HCT116 (cell line): ENCODE data around the gene GJB6.

Experiments used
- EGR1 ChIP-seq: IDR thresholded peaks from 2 replicates; pipeline ENCODE4 v1.6.1; 2012; ENCODE audit warnings: low read depth
- POLR2A ChIP-seq: IDR thresholded peaks from 2 replicates; pipeline ENCODE4 v1.7.0; 2011; ENCODE audit warnings: borderline replicate concordance; ENCODE audit not compliant: insufficient read depth, insufficient read length; ENCODE audit errors: extremely low read depth
- POLR2AphosphoS5 ChIP-seq: IDR thresholded peaks from 2 replicates; pipeline ENCODE4 v1.6.1; 2011; ENCODE audit warnings: mild to moderate bottlenecking, low read depth, low read length, moderate library complexity
- TF ChIP-seq, protein P1 (sequence below), 3 experiments: fragments of 200-600 bp in 1 of 3; sonication (generic) in 1 of 3; IDR thresholded peaks in 2 of 3; conservative IDR thresholded peaks in 1 of 3; 2 replicates each; pipeline ENCODE4 v1.5.1; 2012 to 2017; ENCODE audit warnings: low read depth in 2 of 3, low read length in 2 of 3, antibody characterized with exemption in 1 of 3, borderline replicate concordance in 1 of 3, control low read depth in 1 of 3, mild to moderate bottlenecking in 1 of 3, mixed read lengths in 1 of 3, mixed run types in 1 of 3, moderate library complexity in 1 of 3; ENCODE audit not compliant: insufficient read depth in 1 of 3

DNA sequence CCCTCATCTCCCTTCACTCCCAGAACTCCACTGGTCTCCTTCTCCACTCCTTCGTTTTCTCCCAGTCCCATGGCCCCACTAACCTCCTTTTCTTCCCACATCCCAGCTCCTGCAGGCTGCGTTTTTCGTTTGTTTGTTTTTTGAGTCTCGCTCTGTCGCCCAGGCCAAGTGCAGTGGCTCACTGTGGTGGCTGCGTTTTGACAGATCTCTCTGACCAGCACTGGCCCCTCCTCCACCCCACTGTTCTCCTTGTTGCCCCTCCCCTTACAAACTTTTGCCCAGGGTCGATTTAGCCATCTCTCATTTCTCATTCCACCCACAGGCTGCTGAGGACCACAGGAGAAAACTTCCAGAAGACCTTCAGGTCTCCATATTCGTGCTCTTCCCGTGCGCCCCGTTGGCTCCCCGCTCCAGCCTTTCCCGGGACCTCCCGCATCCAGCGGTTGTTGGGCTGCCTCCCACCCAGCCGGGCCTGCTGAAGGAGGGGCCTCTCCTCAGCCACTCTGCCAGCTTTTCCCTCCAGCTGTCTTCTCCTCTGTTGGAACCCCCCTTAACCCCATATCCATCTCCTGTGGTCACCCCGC is 40.6 kb upstream of the GJB6 start:
- TF ChIP-seq, protein P1, sequence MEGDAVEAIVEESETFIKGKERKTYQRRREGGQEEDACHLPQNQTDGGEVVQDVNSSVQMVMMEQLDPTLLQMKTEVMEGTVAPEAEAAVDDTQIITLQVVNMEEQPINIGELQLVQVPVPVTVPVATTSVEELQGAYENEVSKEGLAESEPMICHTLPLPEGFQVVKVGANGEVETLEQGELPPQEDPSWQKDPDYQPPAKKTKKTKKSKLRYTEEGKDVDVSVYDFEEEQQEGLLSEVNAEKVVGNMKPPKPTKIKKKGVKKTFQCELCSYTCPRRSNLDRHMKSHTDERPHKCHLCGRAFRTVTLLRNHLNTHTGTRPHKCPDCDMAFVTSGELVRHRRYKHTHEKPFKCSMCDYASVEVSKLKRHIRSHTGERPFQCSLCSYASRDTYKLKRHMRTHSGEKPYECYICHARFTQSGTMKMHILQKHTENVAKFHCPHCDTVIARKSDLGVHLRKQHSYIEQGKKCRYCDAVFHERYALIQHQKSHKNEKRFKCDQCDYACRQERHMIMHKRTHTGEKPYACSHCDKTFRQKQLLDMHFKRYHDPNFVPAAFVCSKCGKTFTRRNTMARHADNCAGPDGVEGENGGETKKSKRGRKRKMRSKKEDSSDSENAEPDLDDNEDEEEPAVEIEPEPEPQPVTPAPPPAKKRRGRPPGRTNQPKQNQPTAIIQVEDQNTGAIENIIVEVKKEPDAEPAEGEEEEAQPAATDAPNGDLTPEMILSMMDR (IDR thresholded peaks at IDR 0.05 in 2 of 3, conservative IDR thresholded peaks at IDR 0.05 in 1 of 3; ENCODE audit: borderline replicate concordance in 1 of 3, insufficient read depth in 1 of 3, low read depth in 2 of 3, low read length in 2 of 3), result no peak
- TF ChIP-seq EGR1 (no peak), POLR2AphosphoS5 (no peak), POLR2A (no peak)
